Daoy (cell line): ENCODE results near the gene UBE3B. TPM values are rescaled to one million over a fixed set of nuclear protein-coding genes. Genes with fewer than 3 reads are reported as not detected.
"Not testable (repeated sequence)": the region's sequence is repeated elsewhere in the genome, so short reads cannot be mapped to it uniquely, and the experiment has no call there.

ENCODE experiments used
- DNase-seq: peaks from one replicate; pipeline ENCODE4 v3.0.0-alpha.2; 2015; ENCODE audit warnings: low read depth
- total RNA-seq: library from RNA; depleted of rRNA; stranded (reverse); fragments of >200 nt; shearing (Covaris generic); gene quantifications from 2 replicates; pipeline ENCODE4 v1.2.3, GENCODE V29; 2014

UBE3B gene
- total RNA-seq, 1 experiment from 2014 or later, result 20.8 TPM

DNA sequence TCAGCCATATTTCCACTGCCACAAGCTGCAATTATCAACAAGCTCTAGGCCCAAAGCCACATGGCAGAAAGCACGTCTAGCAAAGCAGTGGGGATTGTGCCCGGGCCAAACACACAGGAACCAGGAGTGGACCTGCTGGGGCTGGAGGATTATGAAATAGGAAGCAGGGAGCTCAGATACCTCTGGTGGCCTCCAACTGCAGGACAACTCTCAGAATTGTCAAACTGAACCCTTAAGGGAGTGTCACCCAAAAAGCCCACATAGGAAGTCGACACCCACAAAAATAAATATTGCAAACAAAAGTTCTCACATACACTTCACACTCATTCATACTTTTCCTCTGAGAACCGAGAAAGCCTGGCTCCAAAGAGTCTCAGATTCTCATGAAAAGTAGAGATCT lies 26.5 kb upstream of the UBE3B start:
- DNase-seq, result no peak

DNA sequence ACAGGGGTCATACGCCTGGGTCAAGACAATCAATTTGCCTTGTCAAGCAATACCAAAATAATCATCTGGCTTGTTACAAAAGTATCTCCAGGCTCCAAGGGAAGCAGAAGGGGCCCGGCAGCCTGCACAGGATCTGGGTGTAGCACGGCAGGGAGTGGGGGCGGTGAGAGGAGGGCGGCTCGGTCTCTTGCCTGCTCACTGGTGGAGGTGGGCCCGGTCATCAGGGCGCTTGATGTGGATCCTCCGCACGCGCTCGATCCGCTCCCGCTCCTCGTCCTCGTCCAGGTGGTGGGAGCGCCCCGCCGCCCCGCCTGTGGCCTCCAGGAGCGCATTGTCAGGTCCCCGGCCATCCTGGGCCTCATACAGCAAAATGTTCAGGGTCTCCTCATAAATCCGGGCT lies 26.0 kb upstream of the UBE3B start:
- DNase-seq, result no peak

DNA sequence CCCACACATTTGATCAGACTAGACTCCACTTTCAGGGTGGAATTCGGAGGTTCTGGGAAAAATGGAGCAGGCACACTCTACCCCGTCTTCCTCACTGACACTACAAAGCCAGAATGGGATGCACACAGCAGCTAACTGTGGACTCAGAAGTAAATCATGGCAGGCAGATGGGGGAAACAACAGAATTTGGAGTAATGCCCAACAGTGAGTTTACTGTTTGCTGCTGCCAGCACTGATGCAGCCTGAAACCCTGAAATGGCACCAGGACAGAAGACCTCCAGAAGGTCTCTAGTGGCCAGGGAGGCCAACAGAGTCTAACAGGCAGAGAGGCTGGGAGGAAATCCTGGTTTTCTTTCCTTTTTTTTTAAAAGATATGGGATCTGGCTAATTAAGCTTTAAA lies 24.9 kb upstream of the UBE3B start:
- no peak for DNase-seq

DNA sequence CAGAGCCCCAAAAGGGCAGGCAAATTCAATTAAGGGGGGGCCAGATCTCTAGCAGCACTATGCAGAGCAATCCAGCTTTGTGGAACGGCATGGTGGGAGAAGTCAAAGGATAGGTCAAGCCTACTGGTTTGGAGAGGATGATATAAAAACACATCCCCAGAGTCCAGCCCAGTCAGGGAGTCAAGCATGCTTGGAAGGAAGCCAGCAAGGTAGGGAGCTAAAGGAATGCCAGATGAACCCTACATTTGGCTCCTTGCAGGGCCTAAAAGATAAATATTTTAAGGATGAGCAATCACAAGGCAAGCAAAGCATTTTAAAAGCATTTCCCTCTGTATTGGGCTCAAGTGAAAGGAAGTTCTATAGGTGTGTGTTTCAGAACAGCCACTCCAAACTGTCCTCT lies 21.7 kb upstream of the UBE3B start:
- DNase-seq, result no peak

DNA sequence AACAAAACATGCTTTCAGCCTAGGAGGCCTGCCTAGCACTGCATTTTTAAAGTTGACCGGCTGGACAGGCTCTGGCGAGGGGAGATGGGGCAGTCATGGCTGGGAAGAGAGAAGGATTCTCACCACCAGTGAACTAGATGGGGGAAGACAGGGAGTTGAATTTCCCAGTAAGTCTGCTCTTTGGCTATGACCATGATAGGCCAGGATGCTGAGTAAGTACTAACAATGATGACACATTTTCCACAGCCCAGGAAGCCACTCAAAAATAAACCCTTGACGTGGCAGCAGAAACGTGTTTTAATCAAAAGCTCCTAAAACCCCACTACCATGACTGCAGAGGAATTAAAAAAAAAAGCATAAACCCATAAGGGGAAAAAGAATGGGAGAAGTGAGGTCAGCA lies 19.3 kb upstream of the UBE3B start:
- peak; percentile 21 for DNase-seq

DNA sequence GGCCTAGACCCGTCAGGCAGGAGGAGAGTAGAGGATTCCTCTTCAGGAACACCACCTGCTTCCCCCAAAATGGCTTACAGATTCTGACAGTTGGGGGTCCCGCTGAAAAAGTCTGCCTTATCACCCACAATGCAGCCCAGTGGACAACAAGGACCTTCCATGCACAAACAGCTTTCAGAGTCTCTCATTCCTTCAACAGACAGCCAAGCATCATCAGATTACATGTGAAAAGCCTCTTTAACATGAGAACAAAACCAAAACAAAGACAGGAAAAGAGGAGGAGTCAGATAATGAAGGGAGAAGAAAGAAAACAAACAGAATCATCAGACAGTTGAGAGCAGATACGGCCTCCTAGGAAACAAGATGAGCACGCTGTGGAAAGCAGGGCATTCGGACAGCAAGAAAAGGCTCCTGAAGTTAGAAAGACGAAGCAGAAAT lies 18.6 kb upstream of the UBE3B start:
- DNase-seq, result peak; percentile 18

DNA sequence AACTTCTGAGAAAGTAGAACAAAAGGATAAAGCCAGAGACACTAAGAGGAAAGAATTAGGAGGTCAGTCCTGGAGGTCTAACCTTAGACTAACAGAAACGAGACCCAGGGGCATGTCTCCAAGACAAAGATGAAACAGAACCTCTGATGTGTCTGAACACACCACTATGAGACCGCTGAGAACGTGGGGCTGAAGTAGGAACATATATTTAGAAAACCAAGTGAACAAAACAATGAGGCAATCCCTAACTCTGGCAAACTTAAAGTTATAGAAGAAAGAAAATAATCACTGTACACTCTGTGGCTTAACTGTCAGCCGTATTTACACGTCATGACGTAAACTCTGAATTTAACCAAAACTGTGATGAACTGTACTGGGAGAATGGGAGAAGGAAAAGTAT lies 18.2 kb upstream of the UBE3B start:
- DNase-seq, result no peak

DNA sequence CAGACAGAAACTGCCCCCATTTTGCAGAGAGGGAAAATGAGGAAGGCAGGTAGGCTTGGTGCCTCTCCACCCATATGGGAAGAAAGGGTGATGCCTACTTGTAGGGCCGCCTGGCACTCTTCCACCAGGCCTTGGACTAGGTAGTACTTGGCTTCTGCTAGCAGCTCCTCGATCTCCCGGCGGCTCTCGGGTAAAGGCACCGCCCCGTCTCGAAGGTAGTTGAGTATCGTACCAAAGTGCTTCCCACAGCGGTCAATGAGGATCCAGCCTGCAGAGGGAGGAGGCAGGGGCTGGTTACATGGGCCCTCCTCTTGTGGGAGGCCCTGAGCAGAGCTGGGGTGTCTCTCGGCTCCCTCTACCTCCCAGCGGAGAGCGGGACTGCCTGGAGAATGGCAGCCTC lies 16.9 kb upstream of the UBE3B start:
- DNase-seq, result no peak

DNA sequence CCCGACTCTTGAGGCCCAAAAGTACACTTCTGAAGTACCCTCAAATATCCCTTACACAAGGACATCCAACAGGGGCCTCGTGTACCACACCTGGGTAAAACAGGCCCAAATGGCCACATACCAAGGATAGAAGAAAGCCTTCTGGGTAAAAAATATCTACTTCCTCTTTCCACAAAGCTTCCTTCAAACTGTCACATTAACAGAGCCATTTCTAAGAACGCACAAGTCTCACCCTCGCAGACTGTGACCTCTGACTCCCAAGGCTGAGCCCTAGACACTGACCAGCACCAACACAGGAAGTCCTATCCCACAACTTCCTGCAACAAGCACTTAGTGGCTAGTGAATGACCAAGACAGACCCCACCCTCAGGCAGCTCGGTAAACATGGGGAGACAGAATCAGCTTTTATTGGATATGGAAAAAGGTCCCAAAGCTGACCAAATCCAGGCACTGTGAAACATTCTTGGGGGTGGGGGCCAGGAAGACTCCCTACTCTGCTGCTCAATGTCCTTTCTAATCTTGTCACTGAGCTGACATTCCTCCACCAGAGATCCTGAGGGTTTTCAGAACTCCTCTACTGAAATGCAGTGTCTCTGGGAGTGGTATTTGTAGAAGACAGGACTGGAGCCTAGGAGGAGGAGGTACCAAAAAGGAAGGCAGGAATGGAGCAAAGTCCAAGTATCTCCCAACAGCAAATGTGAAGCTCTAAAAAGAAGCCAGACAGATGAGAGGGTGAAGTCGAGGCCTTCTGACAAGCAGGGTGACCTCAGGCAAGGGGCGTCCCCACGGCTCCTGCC lies 16.2 kb upstream of the UBE3B start:
- peak; percentile 60 for DNase-seq

DNA sequence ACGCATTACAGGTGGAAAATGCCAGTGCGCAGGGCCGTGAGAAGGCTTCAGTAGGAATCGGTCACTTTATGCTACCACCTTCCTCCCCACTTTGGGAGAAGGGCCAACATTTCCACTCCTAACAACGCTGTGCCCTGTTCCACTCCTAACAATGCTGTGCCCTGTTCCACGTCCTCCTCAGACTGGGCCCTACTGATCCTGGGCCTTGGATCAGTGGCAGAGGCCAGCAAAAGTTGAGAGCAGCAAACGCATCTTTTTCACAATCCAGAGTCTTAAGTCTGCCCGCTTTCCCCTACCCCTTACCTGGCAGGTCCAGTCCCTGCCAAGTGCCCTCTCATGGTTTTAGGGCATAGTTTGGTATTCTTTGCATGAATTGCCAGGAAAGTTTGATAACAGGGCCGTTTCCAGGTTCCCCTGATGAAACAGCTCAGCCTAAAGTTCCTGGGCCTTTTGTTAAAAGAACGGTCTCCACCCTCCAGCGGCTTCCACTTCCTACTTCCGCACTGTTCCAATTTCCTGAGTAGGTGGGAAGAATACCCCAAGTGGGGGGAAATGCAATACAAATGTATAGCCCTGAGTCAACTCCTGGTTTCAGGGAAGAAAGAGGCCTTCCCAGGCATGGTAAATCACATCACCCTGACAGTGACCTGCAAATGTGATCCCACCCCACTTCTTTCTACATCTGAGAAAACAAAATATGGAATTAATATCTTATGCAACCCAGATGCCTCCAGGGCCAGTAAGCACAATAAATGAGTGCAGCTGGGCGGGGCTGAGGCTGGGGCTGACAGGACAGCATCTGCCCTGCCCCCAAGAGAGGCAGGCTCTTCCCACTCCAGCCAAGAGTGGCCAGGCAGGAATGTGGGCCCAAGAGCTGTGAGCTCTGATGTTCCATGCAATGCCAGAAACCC lies 15.3 kb upstream of the UBE3B start:
- DNase-seq, result peak; percentile 88

DNA sequence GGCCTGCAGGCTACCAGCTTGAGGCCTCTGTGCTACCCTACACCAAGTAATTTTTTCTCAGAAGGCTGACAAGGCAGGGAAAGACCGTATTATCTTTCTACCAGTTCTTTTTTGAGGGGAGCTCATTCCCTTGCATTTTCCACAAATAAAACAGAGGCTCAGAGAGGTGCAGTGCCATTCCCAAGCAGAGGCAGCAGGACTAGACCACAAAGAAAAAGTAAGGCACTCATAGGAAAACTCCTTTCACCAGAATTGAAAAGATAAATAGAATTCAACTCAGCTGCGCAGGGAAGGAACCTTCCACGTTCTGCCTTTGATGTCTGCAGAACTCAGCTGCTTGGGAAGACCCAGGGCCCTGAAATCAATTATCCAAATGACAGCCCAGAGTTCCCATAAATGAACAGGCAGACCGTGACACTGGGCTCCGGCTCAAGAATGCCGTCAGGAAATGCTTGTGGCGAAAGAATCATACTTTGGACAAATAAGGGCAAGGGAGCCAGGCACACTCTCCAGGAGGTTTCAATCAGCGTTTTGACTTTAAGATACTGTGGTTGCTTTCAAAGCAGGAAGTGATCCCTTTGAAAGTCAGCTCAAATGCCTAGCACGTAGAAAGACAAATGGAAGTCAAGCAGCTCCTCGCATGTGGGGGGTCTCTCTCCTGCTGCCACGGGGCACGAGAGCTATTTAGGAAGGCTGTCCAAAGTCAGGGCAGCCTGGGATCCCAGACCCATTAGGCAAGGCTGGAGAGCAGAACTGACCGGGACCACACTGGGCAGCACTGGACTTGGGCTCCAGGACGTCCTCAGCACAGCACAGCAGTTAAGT lies 14.4 kb upstream of the UBE3B start:
- peak; percentile 95 for DNase-seq

DNA sequence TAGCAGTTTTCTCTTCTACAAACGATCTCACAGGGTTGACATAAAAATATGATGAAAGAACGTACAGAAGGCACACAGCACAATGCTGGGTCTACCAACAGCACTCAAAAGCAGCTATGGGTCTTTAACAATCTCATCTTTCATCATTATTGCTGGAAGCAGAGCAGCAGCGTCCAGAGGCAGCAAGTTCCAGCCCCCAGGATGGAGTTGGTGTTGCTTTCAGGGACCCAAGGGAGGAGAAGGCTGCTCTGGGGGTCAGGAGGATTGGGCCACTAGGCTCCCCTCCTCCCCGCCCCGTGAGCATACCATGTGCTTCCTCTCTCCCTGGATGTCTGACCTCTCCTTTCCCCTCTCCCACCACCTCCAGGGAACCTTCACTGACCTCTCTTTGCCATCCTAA lies 13.7 kb upstream of the UBE3B start:
- peak; percentile 25 for DNase-seq

DNA sequence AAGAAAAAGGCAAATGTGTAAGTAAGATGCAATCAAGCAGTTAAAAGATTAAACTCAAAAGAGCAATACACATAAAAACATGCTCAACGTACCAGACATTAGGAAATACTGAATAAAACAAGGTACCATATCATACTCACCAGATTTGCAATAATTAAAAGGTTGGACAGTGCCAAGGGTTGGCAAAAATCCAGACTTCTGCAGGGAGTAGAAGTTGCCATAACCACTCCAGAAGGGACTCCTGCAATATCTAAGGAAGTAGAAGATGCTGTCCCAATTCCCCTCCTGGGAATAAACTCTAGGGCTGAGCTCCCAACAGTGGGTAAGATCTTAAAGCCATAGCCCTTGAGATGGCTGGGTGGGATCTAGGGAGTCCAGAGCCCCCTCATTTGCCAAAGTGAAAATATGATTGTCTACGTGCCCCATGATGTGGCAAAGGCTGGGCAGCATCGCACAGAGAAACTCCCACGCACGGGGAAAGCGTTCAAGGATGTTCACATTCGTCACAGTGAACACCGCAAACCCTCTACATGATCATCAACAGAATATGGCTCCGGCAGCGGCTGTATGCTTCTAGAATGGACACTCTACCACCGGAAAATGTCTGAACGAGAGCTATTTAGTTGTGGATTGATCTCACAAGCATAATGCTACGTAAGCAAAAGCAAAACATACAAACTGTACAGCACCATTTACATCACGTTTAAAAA lies 12.6 kb upstream of the UBE3B start:
- peak; percentile 9 for DNase-seq

DNA sequence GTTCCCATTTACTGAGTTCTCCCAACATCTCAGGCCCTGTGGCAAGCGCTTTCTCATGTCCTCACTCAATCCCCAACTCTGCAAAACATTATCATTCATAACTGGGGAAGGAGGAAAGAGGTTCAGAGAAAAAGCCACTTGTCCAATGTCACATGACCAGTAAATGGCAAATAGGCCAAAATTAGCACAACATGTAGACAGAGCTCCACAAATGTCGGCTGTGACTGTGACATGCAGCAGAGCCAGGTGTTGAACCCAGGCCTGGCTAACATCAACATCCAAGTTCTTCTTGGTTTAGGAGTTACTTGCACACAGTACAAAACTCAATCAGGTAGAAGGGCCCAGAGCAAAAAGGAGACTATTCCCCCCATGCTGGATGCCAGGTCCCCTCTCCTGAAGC lies 11.1 kb upstream of the UBE3B start:
- no peak for DNase-seq

DNA sequence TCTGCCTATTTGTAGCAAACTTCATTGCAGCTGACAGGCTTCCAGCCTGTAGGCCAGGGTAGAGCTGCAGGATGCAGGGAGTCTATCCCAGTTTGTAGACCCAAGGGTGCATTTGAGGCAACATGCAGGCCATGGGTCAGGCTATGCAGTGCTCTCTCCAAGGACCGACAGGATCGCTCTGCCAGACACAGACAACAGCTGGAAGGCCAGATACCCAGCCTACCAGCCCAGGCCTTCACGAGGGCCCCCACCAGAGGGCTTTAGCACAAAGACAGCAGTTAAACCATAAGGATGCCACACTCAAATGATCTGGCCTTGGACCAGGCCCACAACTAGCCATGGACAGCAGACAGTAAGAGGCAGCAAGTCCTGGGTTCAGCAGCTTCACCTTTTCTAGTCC lies 10.6 kb upstream of the UBE3B start:
- DNase-seq, result no peak

DNA sequence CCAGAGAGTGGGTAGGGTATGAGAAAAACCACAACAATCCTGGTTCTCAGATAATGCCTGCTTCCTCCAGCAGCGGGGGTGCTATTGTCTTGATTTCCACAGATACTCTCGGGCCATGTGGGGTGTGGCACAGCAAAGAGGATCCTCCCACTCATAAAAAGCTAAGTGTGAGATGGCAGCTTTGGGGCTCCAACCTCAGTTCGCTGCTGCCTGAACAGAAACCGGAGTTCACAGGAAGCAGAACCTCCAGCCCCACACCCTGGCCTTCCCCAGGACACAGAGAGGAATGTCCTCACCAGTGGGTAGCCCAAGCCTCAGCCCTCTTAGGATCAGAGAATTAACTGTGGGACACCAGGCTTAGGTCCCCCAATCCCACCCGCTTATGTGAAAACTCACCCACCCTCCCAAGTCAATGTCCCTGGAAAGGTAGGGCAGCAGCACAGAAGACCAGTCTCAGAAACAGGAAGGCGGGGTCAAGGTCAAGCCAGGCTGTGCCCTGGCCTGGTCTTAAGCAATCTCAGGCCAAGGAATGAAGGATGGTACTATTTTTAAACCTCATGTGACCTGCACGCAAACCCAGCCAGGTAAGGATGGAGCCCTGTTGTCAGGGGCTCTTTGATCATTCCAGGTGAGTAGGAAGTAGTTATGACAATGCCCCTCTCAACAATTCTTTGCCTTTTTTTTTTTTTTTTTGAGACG lies 9.3 kb upstream of the UBE3B start:
- no peak for DNase-seq

DNA sequence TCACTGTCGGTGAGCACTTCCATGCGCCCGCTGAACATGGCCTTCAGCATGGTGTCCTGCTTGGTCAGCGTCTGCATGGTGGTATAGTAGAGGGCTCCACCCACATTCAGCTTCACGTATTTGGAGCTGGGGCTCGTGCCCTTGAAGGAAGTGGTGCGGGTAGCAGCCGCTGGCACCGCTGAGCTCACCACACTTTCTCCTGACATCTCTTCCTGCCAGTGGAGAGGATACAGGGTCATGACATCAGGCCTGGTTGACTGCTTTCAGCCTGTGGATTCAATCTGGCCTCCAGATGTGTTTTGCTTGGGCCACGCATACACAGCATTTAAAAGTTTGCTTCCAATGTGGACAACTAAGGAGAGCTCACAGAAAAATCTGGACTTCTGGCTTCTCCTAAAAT lies 7.9 kb upstream of the UBE3B start:
- no peak for DNase-seq

DNA sequence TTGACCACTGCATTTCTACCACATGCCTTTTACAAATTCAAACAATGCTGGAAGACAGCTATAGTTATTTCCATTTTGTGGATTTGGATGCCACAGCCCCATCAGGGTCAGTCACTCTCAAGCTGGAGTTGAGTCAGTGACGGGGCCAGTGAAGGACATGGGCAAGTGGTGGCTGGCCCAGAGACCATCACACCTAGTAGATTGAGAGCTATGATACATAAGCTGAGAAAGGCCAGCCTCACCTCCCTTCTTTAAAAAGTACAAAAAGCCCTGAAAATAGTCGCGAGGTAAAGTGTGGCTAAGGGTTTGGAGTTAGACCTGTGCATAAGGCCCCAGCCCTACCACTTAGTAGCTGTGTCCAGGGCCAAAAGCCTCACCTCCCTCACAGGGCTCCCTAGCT lies 4.4 kb upstream of the UBE3B start:
- no peak for DNase-seq

DNA sequence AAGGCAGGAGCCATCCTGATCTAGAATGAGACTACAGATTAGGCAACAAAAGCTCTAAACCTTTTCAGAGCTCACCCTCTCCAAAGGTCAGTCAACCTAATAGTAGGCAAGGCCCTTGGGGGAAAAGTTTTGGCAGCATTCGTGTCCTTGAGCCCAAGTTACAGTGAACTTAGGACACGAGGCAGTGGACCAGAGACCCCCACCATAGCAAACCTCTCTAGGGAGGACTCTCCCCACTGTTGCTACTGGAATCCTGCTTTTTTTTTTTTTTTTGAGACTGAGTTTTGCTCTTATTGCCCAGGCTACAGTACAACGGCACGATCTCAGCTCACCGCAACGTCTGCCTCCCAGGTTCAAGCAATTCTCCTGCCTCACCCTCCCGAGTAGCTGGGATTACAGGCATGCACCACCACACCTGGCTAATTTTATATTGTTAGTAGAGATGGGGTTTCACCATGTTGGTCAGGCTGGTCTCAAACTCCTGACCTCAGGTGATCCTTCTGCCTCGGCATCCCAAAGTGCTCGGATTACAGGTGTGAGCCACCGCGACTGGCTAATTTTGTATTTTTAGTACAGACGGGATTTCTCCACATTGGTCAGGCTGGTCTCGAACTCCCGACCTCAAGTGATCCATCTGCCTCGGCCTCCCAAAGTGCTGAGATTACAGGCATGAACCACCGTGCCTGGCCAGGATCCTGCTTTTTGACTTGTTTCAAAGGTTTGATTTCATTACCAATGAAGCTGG lies 3.7 kb upstream of the UBE3B start:
- DNase-seq, result not testable (repeated sequence)

DNA sequence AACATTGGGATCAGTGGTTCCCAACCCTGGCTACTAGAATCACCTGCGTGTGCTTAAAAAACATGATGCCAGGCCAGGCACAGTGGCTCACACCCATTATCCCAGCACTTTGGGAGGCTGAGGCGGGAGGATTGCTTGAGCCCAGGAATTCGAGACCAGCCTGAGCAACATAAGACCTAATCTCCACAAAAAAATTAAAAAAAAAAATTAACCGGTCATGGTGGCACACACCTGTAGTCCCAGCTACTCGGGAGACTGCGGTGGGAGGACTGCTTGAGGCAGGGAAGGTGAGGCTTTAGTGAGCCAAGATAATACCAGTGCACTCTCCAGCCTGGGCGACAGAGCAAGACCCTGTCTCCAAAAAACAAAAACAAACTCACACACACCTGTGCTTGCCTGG lies 2.3 kb upstream of the UBE3B start:
- no peak for DNase-seq
